ENCODE data around the gene TTC27. TPM values are rescaled to one million over a fixed set of nuclear protein-coding genes. Genes with fewer than 3 reads are reported as not detected.

The TTC27 gene
- polyA plus RNA-seq, 1 experiment: 28.9 TPM

DNA sequence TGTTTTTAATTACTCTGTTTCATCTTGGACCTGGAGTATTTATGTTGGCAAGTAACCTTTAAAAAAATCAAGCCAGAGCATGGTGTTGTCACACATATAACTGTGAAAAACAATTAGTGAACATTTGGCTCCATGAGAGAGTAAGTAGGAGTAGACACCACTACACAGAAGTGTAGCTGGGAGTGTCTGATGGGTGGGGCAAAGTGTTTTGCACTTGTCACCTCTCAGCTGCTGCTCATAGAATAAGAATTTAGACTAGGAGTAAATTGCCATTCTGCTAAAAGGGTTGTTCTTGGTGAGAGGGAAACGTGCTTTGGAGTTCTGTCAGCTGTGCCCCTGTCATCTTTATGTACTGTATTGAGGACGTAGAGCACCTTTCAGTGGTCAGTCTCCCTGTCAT, 114.5 kb downstream of the TTC27 start:
- H3K9me3 ChIP-seq (ENCODE audit: control insufficient read depth, insufficient read depth, low read length): no peaks in the 10 kb centered on the region
- no peak overlapping the region for H3K4me3 ChIP-seq (ENCODE audit: low read depth, low read length)
- H3K27me3 ChIP-seq (ENCODE audit: control insufficient read depth, insufficient read depth, low read length): no peaks in the 10 kb centered on the region
- no peak for DNase-seq (ENCODE audit: low read depth, low spot score)
- TF ChIP-seq, protein P1, sequence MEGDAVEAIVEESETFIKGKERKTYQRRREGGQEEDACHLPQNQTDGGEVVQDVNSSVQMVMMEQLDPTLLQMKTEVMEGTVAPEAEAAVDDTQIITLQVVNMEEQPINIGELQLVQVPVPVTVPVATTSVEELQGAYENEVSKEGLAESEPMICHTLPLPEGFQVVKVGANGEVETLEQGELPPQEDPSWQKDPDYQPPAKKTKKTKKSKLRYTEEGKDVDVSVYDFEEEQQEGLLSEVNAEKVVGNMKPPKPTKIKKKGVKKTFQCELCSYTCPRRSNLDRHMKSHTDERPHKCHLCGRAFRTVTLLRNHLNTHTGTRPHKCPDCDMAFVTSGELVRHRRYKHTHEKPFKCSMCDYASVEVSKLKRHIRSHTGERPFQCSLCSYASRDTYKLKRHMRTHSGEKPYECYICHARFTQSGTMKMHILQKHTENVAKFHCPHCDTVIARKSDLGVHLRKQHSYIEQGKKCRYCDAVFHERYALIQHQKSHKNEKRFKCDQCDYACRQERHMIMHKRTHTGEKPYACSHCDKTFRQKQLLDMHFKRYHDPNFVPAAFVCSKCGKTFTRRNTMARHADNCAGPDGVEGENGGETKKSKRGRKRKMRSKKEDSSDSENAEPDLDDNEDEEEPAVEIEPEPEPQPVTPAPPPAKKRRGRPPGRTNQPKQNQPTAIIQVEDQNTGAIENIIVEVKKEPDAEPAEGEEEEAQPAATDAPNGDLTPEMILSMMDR (IDR thresholded peaks at IDR 0.05; ENCODE audit: low read depth, low read length): no peak
- H3K27ac ChIP-seq (ENCODE audit: low read depth, low read length): no peak overlapping the region
- ChIA-PET POLR2A (interaction anchor here (0.6 kb wide), 1 partner anchor 15 kb away, joined by 3 read pairs; no protein-coding TSS in a partner anchor), CTCF (no interaction called here)

DNA sequence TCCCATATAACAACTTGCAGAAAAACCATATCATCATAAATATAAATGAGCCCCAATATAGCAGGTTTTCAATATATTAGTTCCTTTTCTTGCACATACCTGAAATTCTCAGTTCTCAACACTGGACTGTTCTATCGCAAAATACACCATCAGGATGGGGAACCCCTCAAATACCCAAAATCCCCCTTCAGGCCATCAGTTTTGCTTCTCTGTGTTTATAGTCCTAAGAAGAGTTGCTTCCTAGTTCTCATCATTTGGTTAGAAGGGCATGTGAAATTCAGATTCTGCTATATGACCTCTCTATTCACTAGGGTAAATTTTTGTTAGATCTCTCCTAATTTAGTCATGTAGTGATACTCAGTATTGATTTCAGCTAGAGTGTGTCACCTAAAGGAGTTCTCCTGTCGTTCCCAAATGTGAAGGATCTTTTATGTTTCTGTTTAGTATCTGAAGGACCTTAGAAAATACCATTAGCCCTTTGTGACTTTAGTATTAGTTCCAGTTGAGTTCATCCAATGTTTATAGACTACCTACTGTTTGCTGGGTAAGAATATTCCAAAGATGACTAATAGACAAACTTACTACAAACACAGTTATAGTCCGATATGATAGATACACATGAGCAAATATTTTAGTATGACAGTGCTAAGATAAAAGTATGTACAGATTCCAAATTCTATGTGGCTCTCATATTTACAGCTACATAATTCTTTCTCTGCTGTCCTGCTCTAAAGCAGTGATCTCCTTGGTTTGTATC, 115.8 kb downstream of the TTC27 start:
- TF ChIP-seq, protein P1 (IDR thresholded peaks at IDR 0.05; ENCODE audit: low read depth, low read length): no peak
- peak; percentile 7 for DNase-seq (ENCODE audit: low read depth, low spot score)
- no peak overlapping the region for H3K27ac ChIP-seq (ENCODE audit: low read depth, low read length)
- H3K9me3 ChIP-seq (ENCODE audit: control insufficient read depth, insufficient read depth, low read length): 0 out of 2 replicates have a peak, but pooled peaks cover under 1% of the 10 kb centered on the region
- ChIA-PET CTCF (interaction anchor here (0.6 kb wide), 1 partner anchor 34 kb away, joined by 4 read pairs; no protein-coding TSS in a partner anchor), POLR2A (interaction anchor here (0.6 kb wide), 2 partner anchors 88 to 532 kb away, joined by 3 to 8 read pairs; no protein-coding TSS in a partner anchor)
- no peaks in the 10 kb centered on the region for H3K27me3 ChIP-seq (ENCODE audit: control insufficient read depth, insufficient read depth, low read length)
- no peak overlapping the region for H3K4me3 ChIP-seq (ENCODE audit: low read depth, low read length)

DNA sequence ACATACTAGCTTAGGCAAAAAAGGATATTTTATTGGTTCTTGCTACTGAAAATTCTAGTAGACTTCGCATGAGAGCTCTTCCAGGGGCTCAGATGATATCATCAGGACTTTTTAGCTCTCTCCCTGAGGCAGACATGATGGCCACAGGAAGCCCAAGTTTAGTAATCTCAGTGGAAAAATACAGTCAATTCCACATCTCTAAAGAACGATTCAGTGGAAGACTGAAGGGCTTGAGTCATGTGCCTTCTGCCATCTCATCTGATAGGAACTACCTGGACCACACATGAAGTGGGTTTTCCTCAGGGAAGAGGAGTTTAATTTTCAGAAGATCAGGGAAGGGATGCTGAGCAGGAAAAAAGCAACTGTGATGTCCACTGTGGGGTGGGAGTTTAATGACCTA, 117.3 kb downstream of the TTC27 start:
- CTCF ChIA-PET: no interaction called here
- Histone ChIP-seq H3K27ac (ENCODE audit: low read depth, low read length) (no peak overlapping the region), H3K27me3 (ENCODE audit: control insufficient read depth, insufficient read depth, low read length) (no peaks in the 10 kb centered on the region), H3K4me3 (ENCODE audit: low read depth, low read length) (no peak overlapping the region), H3K9me3 (ENCODE audit: control insufficient read depth, insufficient read depth, low read length) (0 out of 2 replicates have a peak, but pooled peaks cover 2% of the 10 kb centered on the region)
- TF ChIP-seq, protein P1 (IDR thresholded peaks at IDR 0.05; ENCODE audit: low read depth, low read length): no peak
- DNase-seq (ENCODE audit: low read depth, low spot score): peak; percentile 16
- POLR2A ChIA-PET: no interaction called here

DNA sequence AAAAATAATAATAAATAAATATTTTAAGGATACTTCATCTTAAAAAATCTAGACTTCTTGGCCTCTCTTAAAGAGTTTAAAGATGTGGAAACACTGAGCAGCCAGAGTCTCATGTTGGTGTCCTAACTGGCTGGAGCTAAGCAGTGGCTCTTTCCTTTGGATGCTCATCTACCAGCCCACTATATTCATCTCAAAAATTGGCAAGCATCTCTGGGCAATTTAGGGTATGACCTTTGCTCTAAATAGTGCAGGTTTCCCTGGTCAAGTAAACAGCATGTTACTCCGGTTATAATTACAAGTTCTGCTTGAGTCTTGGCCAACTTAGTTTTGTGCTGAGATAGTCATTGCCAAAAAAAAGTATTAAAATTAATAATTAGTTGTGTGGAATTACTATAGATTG, 117.8 kb downstream of the TTC27 start:
- H3K27me3 ChIP-seq (ENCODE audit: control insufficient read depth, insufficient read depth, low read length): no peaks in the 10 kb centered on the region
- ChIA-PET CTCF (no interaction called here), POLR2A (no interaction called here)
- DNase-seq (ENCODE audit: low read depth, low spot score): no peak
- H3K9me3 ChIP-seq (ENCODE audit: control insufficient read depth, insufficient read depth, low read length): 0 out of 2 replicates have a peak, but pooled peaks cover 2% of the 10 kb centered on the region
- no peak overlapping the region for H3K27ac ChIP-seq (ENCODE audit: low read depth, low read length)
- TF ChIP-seq, protein P1 (IDR thresholded peaks at IDR 0.05; ENCODE audit: low read depth, low read length): no peak
- no peak overlapping the region for H3K4me3 ChIP-seq (ENCODE audit: low read depth, low read length)

DNA sequence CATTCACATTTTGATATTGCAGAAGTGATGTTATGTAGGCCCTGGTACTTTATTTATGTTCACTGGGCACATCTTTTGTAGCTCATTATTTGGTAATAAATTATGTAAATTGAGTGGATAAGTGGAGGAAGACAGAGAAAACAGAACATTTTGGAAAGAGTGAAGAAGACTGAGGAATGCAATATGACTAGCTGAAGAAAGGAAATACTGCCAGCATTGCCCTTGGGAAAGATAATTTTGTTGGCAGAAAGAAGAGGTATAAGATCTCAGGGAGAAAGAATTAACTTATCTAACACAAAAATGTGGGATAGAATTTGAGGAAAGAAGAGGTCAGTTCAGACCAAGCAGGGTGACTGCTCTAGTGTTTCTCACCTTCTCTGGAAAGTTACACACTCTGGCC, 118.8 kb downstream of the TTC27 start:
- Histone ChIP-seq H3K9me3 (ENCODE audit: control insufficient read depth, insufficient read depth, low read length) (0 out of 2 replicates have a peak, but pooled peaks cover 2% of the 10 kb centered on the region), H3K27me3 (ENCODE audit: control insufficient read depth, insufficient read depth, low read length) (no peaks in the 10 kb centered on the region), H3K27ac (ENCODE audit: low read depth, low read length) (no peak overlapping the region), H3K4me3 (ENCODE audit: low read depth, low read length) (no peak overlapping the region)
- DNase-seq (ENCODE audit: low read depth, low spot score): no peak
- ChIA-PET POLR2A (no interaction called here), CTCF (no interaction called here)
- TF ChIP-seq, protein P1 (IDR thresholded peaks at IDR 0.05; ENCODE audit: low read depth, low read length): no peak
